KMS-11 (cell line): ENCODE data around the gene LRRC10.

Source experiments
- H2AFZ ChIP-seq: fragments of 200-600 bp; sonication (generic); 2 replicates; pipeline ENCODE4 v1.6.1; 2016; ENCODE audit warnings: antibody characterized with exemption, mixed run types, low read depth
- H3K27ac ChIP-seq: fragments of 200-600 bp; sonication (generic); 2 replicates; pipeline ENCODE4 v1.6.1; 2016; ENCODE audit warnings: mild to moderate bottlenecking, mixed run types
- H3K27me3 ChIP-seq: fragments of 200-600 bp; sonication (generic); 2 replicates; pipeline ENCODE4 v1.6.1; 2017; ENCODE audit warnings: mild to moderate bottlenecking, low read depth, mixed run types, moderate library complexity; ENCODE audit not compliant: insufficient read depth
- H3K36me3 ChIP-seq: fragments of 200-600 bp; sonication (generic); 2 replicates; pipeline ENCODE4 v1.6.1; 2017; ENCODE audit warnings: mild to moderate bottlenecking, mixed run types; ENCODE audit not compliant: insufficient read depth
- H3K4me1 ChIP-seq: fragments of 200-600 bp; sonication (generic); 2 replicates; pipeline ENCODE4 v1.6.1; 2016; ENCODE audit warnings: mild to moderate bottlenecking, low read depth, mixed run types; ENCODE audit not compliant: poor library complexity, severe bottlenecking
- H3K4me2 ChIP-seq: fragments of 200-600 bp; sonication (generic); 2 replicates; pipeline ENCODE4 v1.7.0; 2016; ENCODE audit warnings: mild to moderate bottlenecking, mixed run types
- H3K4me3 ChIP-seq: fragments of 200-600 bp; sonication (generic); IDR thresholded peaks from 2 replicates; pipeline ENCODE4 v1.6.1; 2017; ENCODE audit warnings: low read depth, low read length, mixed read lengths; ENCODE audit not compliant: insufficient read depth
- H3K79me2 ChIP-seq: fragments of 200-600 bp; sonication (generic); 2 replicates; pipeline ENCODE4 v1.6.1; 2016; ENCODE audit warnings: low read depth, mixed run types; ENCODE audit not compliant: insufficient read depth
- H3K9ac ChIP-seq: fragments of 200-600 bp; sonication (generic); 2 replicates; pipeline ENCODE4 v1.6.1; 2016; ENCODE audit warnings: mild to moderate bottlenecking, mixed run types
- H4K20me1 ChIP-seq: fragments of 200-600 bp; sonication (generic); 2 replicates; pipeline ENCODE4 v1.6.1; 2016; ENCODE audit warnings: mild to moderate bottlenecking, mixed run types; ENCODE audit not compliant: insufficient read depth
- CTCF ChIP-seq: fragments of 200-600 bp; sonication (generic); conservative IDR thresholded peaks from 2 replicates; pipeline ENCODE4 v1.6.1; 2017; ENCODE audit warnings: low read depth, mild to moderate bottlenecking, antibody characterized with exemption, low read length, moderate library complexity, mixed read lengths

LRRC10 gene

GRCh38 chr12:69595689-69596088 lies 15.0 kb downstream of the LRRC10 start:
- Histone ChIP-seq H3K27ac (no peak overlapping the region), H3K79me2 (peaks cover 24% of the 10 kb centered on the region; the same call in 1 of the 2 replicates), H3K4me2 (no peak overlapping the region), H3K4me3 (no peak overlapping the region), H3K4me1 (no peaks in the 10 kb centered on the region), H3K36me3 (peaks cover 69% of the 10 kb centered on the region), H4K20me1 (no peaks in the 10 kb centered on the region), H2AFZ (no peak overlapping the region), H3K9ac (no peak overlapping the region), H3K27me3 (no peaks in the 10 kb centered on the region)
- TF ChIP-seq CTCF, result 0 out of 2 replicates have a peak, but pooled peaks have one; percentile 17

- no peaks in the 10 kb centered on the region for H3K27me3 ChIP-seq
- no peak overlapping the region for H3K4me3 ChIP-seq
- H3K9ac ChIP-seq, result no peak overlapping the region
- H2AFZ ChIP-seq, result no peak overlapping the region
- TF ChIP-seq CTCF, result no peak
- peaks cover 65% of the 10 kb centered on the region for H3K36me3 ChIP-seq
- no peaks in the 10 kb centered on the region for H4K20me1 ChIP-seq
- H3K4me1 ChIP-seq, result peaks cover 37% of the 10 kb centered on the region
- H3K79me2 ChIP-seq, result peaks cover 61% of the 10 kb centered on the region
- no peak overlapping the region for H3K4me2 ChIP-seq
- H3K27ac ChIP-seq, result no peak overlapping the region
These were observed 21.6 kb downstream of the LRRC10 start for GRCh38 chr12:69589082-69589481.

GRCh38 chr12:69588527-69588926 lies 22.2 kb downstream of the LRRC10 start:
- Histone ChIP-seq H3K27me3 (no peaks in the 10 kb centered on the region), H3K27ac (no peak overlapping the region), H3K9ac (no peak overlapping the region), H3K4me1 (peaks cover 37% of the 10 kb centered on the region), H3K4me3 (no peak overlapping the region), H4K20me1 (no peaks in the 10 kb centered on the region), H3K4me2 (no peak overlapping the region), H3K36me3 (peaks cover 60% of the 10 kb centered on the region), H3K79me2 (peaks cover 55% of the 10 kb centered on the region), H2AFZ (no peak overlapping the region)
- TF ChIP-seq CTCF, result no peak

- peak within 1 kb of the TSS; percentile 77 for H3K4me3 ChIP-seq
- TF ChIP-seq CTCF, result peak; percentile 49; the same call in 1 of the 2 replicates
- H3K9ac ChIP-seq, result peak within 1 kb of the TSS; percentile 96
- no peaks in the 10 kb centered on the region for H3K27me3 ChIP-seq
- H3K36me3 ChIP-seq, result peaks cover 33% of the 10 kb centered on the region
- H3K27ac ChIP-seq, result peak within 1 kb of the TSS; percentile 82
- H2AFZ ChIP-seq, result peak within 1 kb of the TSS; percentile 81
- H4K20me1 ChIP-seq, result no peaks in the 10 kb centered on the region
- H3K79me2 ChIP-seq, result peaks cover 41% of the 10 kb centered on the region
- H3K4me1 ChIP-seq, result peaks cover 37% of the 10 kb centered on the region
- H3K4me2 ChIP-seq, result peak within 1 kb of the TSS; percentile 96
These were observed 25.3 kb downstream of the LRRC10 start, which contains the start of gene CCT2 for GRCh38 chr12:69585189-69586062. Gene CCT2 (plus strand): TSS chr12:69585459. CDS start chr12:69585522, 63 bp downstream.
